Neutrophil (primary cell): ENCODE measurements around the gene IMPG2.

Experiments used
- H3K27ac ChIP-seq: fragments of 200-600 bp; sonication (generic); 2 replicates; pipeline ENCODE4 v1.5.1; 2016; ENCODE audit warnings: mild to moderate bottlenecking, moderate library complexity
- H3K27me3 ChIP-seq: fragments of 200-600 bp; sonication (generic); 2 replicates; pipeline ENCODE4 v1.6.0; 2016; ENCODE audit warnings: mild to moderate bottlenecking
- H3K36me3 ChIP-seq: fragments of 200-600 bp; sonication (generic); 2 replicates; pipeline ENCODE4 v1.5.1; 2017
- H3K4me1 ChIP-seq, 2 experiments: fragments of 200-600 bp in 1 of 2; sonication (generic) in 1 of 2; 1 replicate in 1 of 2; 2 replicates in 1 of 2; pipeline versions ENCODE4 v1.5.1 to v1.6.1; 2013 to 2016; ENCODE audit warnings: low read depth in 1 of 2, low read length in 1 of 2, mild to moderate bottlenecking in 1 of 2, moderate library complexity in 1 of 2; ENCODE audit not compliant: control insufficient read depth in 1 of 2, insufficient read depth in 1 of 2
- H3K4me3 ChIP-seq, 2 experiments: fragments of 200-600 bp in 1 of 2; sonication (generic) in 1 of 2; 1 replicate in 1 of 2; 2 replicates in 1 of 2; pipeline ENCODE4 v1.5.1; 2013 to 2016; ENCODE audit warnings: low read depth in 1 of 2, low read length in 1 of 2, mild to moderate bottlenecking in 1 of 2, moderate library complexity in 1 of 2
- H3K9me3 ChIP-seq: fragments of 200-600 bp; sonication (generic); 2 replicates; pipeline ENCODE4 v1.5.1; 2016
- TF ChIP-seq, protein P1 (sequence below): fragments of 200-600 bp; sonication (generic); IDR thresholded peaks from 2 replicates; pipeline ENCODE4 v1.5.1; 2016; ENCODE audit warnings: antibody characterized with exemption

IMPG2 gene

DNA sequence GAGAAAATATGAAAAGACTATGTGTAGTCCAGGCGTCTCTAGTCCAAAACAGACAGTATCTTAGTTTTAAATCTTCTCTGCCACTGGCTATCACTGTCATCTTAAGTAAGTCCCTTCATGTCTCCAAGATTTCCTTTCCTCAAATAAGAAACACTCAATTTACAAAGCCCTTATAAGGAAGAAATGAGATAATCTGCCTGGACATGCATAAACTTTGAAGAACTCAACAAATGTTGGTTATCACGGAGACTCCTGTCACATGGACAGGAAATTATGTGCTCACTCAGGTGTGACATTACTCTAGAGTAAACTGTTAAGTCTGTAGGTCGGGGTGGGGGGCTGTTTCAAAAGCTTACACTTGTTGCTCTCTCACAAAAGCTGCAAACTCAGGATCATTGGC, 91.9 kb downstream of the IMPG2 start:
- H3K4me3 ChIP-seq, result no peak overlapping the region
- no peak overlapping the region for H3K27ac ChIP-seq
- no peaks in the 10 kb centered on the region for H3K4me1 ChIP-seq
- H3K27me3 ChIP-seq, result no peaks in the 10 kb centered on the region
- no peaks in the 10 kb centered on the region for H3K36me3 ChIP-seq
- no peaks in the 10 kb centered on the region for H3K9me3 ChIP-seq
- TF ChIP-seq, protein P1, sequence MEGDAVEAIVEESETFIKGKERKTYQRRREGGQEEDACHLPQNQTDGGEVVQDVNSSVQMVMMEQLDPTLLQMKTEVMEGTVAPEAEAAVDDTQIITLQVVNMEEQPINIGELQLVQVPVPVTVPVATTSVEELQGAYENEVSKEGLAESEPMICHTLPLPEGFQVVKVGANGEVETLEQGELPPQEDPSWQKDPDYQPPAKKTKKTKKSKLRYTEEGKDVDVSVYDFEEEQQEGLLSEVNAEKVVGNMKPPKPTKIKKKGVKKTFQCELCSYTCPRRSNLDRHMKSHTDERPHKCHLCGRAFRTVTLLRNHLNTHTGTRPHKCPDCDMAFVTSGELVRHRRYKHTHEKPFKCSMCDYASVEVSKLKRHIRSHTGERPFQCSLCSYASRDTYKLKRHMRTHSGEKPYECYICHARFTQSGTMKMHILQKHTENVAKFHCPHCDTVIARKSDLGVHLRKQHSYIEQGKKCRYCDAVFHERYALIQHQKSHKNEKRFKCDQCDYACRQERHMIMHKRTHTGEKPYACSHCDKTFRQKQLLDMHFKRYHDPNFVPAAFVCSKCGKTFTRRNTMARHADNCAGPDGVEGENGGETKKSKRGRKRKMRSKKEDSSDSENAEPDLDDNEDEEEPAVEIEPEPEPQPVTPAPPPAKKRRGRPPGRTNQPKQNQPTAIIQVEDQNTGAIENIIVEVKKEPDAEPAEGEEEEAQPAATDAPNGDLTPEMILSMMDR, result no peak

DNA sequence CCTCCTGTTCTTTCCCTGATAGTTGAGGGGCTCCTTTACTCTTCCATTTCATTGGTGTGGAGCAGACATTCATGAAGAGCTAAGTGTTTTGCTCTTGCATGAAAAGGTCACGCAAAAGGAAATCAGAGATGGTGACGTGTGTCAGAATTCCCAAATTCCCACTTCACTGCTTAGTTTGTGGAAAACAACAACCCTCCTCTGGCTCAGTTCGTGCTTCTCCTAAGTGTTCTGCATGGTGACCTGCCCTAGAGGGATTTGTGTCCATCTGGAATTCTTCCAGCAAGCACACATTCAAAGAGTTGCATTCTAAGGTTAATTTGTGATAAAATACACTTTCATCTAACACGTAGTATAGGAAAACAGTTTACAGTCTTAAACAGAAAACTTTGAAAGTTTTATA, 95.6 kb downstream of the IMPG2 start:
- TF ChIP-seq, protein P1, result no peak

DNA sequence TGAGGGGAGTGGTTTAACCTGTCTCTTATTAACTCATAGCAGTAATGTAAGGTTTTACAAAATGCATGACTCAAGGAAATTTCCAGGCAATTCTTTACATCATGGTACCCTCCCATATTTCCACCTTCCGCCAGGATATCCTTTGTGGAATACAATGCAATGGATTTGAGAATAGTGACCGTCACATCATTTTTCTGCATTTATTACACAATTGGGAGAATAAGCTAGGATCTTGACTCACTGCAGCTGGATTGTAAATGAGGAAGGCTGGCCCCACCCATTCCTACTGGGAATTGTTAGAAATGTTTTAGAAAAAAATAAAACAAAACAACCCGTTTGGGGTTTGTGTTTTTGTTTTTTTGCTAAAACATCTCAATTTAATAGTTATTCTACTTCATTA, 97.4 kb downstream of the IMPG2 start:
- TF ChIP-seq, protein P1, result no peak
- Histone ChIP-seq H3K27ac (no peak overlapping the region), H3K9me3 (no peaks in the 10 kb centered on the region), H3K27me3 (no peaks in the 10 kb centered on the region), H3K36me3 (no peaks in the 10 kb centered on the region), H3K4me3 (no peak overlapping the region), H3K4me1 (no peaks in the 10 kb centered on the region)

More for the DNA sequence above, 95.6 kb downstream of the IMPG2 start:
- H3K27me3 ChIP-seq, result no peaks in the 10 kb centered on the region
- no peak overlapping the region for H3K27ac ChIP-seq
- no peaks in the 10 kb centered on the region for H3K9me3 ChIP-seq
- H3K36me3 ChIP-seq, result no peaks in the 10 kb centered on the region
- H3K4me1 ChIP-seq, result no peaks in the 10 kb centered on the region
- no peak overlapping the region for H3K4me3 ChIP-seq

DNA sequence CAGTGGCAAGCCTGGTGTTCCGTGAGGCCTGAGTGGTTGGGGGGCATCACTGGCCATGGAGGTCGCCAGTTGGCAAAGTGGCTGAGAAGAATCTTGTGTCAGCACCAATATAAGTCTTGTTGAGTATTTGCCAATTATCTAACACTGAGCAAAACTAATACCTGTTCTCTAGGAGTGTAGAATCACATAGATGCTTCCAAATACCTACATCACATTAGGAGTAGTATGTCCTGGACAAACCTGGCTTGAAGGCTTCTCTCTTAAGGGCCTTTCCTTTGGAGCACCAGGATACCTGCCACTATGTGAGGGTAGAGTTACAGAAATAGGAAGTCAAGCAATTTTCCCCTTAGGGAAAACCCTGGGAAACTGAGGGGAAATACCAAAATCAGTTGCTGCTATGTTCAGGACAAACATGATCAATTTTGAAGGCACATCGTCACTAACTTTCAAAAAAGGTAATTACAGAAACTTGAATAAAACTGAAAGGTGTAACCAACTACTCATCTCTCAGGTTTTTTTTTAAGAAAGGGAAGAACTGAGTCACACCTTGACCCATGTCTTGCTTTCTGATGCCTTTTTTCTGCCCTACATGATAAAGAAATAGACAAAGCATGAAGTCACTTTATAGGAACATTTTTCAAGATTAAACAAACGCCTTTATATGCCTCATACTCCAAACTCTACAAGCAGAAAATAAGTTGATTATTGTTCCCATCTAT, 100.4 kb downstream of the IMPG2 start:
- no peak overlapping the region for H3K27ac ChIP-seq
- H3K27me3 ChIP-seq, result no peaks in the 10 kb centered on the region
- no peaks in the 10 kb centered on the region for H3K9me3 ChIP-seq

DNA sequence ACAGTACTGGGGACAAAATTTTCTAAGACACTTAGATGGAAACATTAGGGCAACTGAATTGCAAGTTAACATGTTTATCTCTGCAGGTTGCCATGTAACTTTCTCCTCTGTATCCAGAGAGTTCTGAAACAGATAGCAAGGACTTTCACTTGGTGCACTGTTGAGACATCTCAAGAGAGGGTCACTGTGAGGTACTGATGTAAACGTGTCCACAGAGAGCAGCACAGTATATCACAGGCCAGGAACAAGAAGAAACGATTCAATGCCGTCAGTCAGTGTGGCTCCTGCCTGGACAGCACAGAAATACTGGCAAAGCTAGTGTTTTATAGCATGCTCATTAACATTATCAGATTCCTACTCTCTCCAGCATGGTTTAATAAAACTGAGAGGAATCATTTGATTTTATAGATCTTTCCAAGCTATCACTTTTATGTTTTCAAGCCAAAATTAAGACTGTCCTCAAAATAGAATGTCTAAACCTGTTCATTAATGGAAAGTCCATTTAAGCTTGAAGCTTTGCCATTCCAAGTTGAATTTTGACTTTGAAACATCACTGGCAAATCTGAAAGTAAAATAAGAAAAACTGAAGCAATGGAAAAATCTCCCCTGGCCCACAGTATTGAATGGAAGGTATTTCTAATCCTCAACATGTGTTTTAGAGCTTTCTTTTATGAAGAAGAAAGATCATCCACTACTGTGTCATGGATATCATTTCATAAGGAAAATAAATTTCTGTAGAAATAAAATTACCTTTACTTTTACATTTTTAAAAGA, 102.7 kb downstream of the IMPG2 start:
- Histone ChIP-seq H3K4me3 (no peak overlapping the region), H3K27ac (no peak overlapping the region), H3K4me1 (no peaks in the 10 kb centered on the region), H3K9me3 (no peaks in the 10 kb centered on the region), H3K36me3 (no peaks in the 10 kb centered on the region), H3K27me3 (no peaks in the 10 kb centered on the region)
- TF ChIP-seq, protein P1, result no peak

More for the DNA sequence above, 100.4 kb downstream of the IMPG2 start:
- H3K4me3 ChIP-seq, result no peak overlapping the region
- no peaks in the 10 kb centered on the region for H3K36me3 ChIP-seq
- TF ChIP-seq, protein P1, result no peak
- no peaks in the 10 kb centered on the region for H3K4me1 ChIP-seq
